Measurements from ENCODE around the gene MYEF2.

The MYEF2 gene

GRCh38 chr15:48202068-48202467 lies 24.0 kb upstream of the MYEF2 start:
- POLR2A ChIA-PET (ENCODE audit: low non-redundant PET), result no interaction called here
- CTCF ChIA-PET, result interaction anchor here (0.5 to 0.6 kb wide), 2 partner anchors 8 to 645 kb away, joined by 3 to 4 read pairs; no protein-coding TSS in a partner anchor
- TF ChIP-seq, protein P1, sequence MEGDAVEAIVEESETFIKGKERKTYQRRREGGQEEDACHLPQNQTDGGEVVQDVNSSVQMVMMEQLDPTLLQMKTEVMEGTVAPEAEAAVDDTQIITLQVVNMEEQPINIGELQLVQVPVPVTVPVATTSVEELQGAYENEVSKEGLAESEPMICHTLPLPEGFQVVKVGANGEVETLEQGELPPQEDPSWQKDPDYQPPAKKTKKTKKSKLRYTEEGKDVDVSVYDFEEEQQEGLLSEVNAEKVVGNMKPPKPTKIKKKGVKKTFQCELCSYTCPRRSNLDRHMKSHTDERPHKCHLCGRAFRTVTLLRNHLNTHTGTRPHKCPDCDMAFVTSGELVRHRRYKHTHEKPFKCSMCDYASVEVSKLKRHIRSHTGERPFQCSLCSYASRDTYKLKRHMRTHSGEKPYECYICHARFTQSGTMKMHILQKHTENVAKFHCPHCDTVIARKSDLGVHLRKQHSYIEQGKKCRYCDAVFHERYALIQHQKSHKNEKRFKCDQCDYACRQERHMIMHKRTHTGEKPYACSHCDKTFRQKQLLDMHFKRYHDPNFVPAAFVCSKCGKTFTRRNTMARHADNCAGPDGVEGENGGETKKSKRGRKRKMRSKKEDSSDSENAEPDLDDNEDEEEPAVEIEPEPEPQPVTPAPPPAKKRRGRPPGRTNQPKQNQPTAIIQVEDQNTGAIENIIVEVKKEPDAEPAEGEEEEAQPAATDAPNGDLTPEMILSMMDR (conservative IDR thresholded peaks at IDR 0.05; ENCODE audit: low read depth), result no peak
- DNase-seq (ENCODE audit: low spot score), result no peak
- no peak overlapping the region for H3K27ac ChIP-seq

DNA sequence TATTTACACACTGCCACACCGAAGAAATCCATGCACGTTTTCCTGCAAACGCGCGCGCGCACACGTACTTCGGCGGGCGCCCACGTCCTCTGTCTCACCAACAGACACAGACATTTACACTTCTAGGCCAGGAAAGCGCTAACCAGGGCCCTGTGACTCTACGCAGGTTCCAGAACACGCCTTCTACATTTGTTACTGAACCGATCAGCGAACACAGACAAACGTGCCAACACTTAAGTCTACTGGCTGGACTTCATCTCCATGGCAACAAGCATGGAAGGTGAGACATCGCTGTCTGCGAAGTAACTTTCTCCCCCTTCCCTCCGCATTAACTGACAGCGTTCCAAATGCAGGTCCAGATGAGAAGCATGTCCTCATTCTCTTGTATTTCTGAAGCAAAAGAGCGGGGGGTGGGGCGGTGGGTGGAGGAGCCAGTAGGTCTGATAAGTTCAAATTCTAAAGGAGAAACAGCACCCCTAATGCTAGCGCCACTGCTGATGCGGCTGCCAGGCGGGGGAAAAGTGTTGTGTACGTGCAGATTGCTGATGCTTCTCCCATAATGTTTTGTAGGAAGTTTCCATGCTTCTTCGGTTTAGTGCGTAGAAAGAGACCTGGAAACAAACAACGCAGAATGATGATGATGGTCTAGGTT lies 13.6 kb upstream of the MYEF2 start, which contains the start of gene CTXN2:
CTXN2 (plus strand) TSS at position 92 of the 652 bp plus-strand sequence. CDS start 9,636 bp downstream, outside the sequence.
- no peak for DNase-seq (ENCODE audit: low spot score)
- CTCF ChIA-PET, result no interaction called here
- POLR2A ChIA-PET (ENCODE audit: low non-redundant PET), result no interaction called here
- TF ChIP-seq, protein P1 (conservative IDR thresholded peaks at IDR 0.05; ENCODE audit: low read depth), result no peak
- H3K27ac ChIP-seq, result no peak within 1 kb of the TSS

- peak; percentile 40 for DNase-seq (ENCODE audit: low spot score)
- ChIA-PET POLR2A (ENCODE audit: low non-redundant PET) (no interaction called here), CTCF (interaction anchor here (0.7 kb wide), 1 partner anchor 94 kb away, joined by 3 read pairs; no protein-coding TSS in a partner anchor)
- no peak overlapping the region for H3K27ac ChIP-seq
- TF ChIP-seq, protein P1 (conservative IDR thresholded peaks at IDR 0.05; ENCODE audit: low read depth), result no peak
Measured at GRCh38 chr15:48190932-48191573, 13.0 kb upstream of the MYEF2 start.

DNA sequence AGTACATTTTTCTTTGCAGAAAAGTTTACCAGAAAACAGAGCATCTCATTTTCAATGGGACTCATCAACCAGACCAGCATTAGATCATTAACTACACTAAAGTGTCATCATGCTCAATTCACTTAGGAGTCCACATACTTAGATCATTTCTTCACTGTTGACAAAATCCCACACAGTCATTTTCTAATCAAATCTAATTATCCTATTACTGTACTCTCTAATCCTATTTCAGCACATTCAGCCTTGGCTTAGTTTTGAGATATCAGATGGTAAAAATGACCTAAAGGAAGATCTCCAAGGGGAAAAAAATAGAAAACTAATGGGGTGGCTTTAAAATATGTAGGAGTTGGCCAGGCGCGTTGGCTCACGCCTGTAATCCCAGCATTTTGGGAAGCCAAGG lies 8.2 kb upstream of the MYEF2 start:
- H3K27ac ChIP-seq, result no peak overlapping the region
- ChIA-PET CTCF (interaction anchor here (0.7 kb wide), 1 partner anchor 37 kb away, joined by 3 read pairs; no protein-coding TSS in a partner anchor), POLR2A (ENCODE audit: low non-redundant PET) (no interaction called here)
- TF ChIP-seq, protein P1 (conservative IDR thresholded peaks at IDR 0.05; ENCODE audit: low read depth), result no peak
- no peak for DNase-seq (ENCODE audit: low spot score)

- ChIA-PET CTCF (interaction anchor here (0.6 to 0.7 kb wide), 2 partner anchors 36 to 173 kb away, joined by 3 read pairs; no protein-coding TSS in a partner anchor), POLR2A (ENCODE audit: low non-redundant PET) (no interaction called here)
- no peak for DNase-seq (ENCODE audit: low spot score)
Measured at GRCh38 chr15:48185529-48185928, 7.4 kb upstream of the MYEF2 start.

DNA sequence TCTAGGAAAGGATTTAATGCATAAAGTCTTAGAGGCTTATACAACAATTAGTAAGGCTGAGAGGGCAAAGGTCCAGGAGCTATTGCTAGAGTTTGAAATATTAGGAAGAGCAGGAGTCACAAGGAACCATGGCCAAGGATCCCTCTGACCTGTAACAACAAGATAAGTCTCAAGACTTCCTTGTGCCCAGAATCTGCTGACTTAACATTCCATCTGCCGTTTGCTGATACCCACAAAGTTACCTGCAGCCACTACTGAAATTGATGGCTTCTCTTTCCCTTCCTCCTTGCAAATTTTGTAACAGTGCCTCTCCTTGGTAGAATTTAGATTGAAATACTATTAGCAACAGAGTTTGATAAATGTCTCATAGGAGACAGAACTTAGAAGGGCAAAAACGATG lies 4.7 kb upstream of the MYEF2 start:
- TF ChIP-seq, protein P1 (conservative IDR thresholded peaks at IDR 0.05; ENCODE audit: low read depth), result no peak
- no peak overlapping the region for H3K27ac ChIP-seq
- ChIA-PET CTCF (no interaction called here), POLR2A (ENCODE audit: low non-redundant PET) (no interaction called here)
- no peak for DNase-seq (ENCODE audit: low spot score)

More at GRCh38 chr15:48185529-48185928, 7.4 kb upstream of the MYEF2 start:
- TF ChIP-seq, protein P1 (conservative IDR thresholded peaks at IDR 0.05; ENCODE audit: low read depth), result no peak
- no peak overlapping the region for H3K27ac ChIP-seq

All from RWPE1 (cell line).